DOHH2 (cell line): ENCODE results near the gene PGM2.
A peak's percentile ranks its signal among the peaks of the same experiment; 100 is the strongest.

ENCODE experiments used
- H3F3A ChIP-seq: fragments of 200-600 bp; sonication (generic), shearing (Covaris generic); 2 replicates; pipeline ENCODE4 v1.6.0; 2016; ENCODE audit warnings: antibody characterized with exemption, mild to moderate bottlenecking; ENCODE audit not compliant: control insufficient read depth, insufficient read depth
- H3K27ac ChIP-seq: fragments of 200-600 bp; sonication (generic); 2 replicates; pipeline ENCODE4 v1.5.1; 2014; ENCODE audit warnings: low read depth, mild to moderate bottlenecking, low read length, moderate library complexity
- H3K27me3 ChIP-seq: fragments of 200-600 bp; sonication (generic); 2 replicates; pipeline ENCODE4 v1.6.1; 2014; ENCODE audit warnings: mild to moderate bottlenecking, low read length, mixed read lengths; ENCODE audit not compliant: control insufficient read depth
- H3K36me3 ChIP-seq: fragments of 200-600 bp; sonication (generic); 2 replicates; pipeline ENCODE4 v1.6.1; 2014; ENCODE audit warnings: mild to moderate bottlenecking, low read length, moderate library complexity, mixed read lengths; ENCODE audit not compliant: control insufficient read depth
- H3K4me1 ChIP-seq: fragments of 200-600 bp; sonication (generic); 2 replicates; pipeline ENCODE4 v1.6.1; 2014; ENCODE audit warnings: mild to moderate bottlenecking, low read length, mixed read lengths; ENCODE audit not compliant: control insufficient read depth
- H3K4me2 ChIP-seq: fragments of 200-600 bp; sonication (generic); 2 replicates; pipeline ENCODE4 v1.6.0; 2014; ENCODE audit warnings: mild to moderate bottlenecking, low read length, moderate library complexity
- H3K4me3 ChIP-seq: fragments of 200-600 bp; sonication (generic); 2 replicates; pipeline ENCODE4 v1.5.1; 2014; ENCODE audit warnings: mild to moderate bottlenecking, low read length, mixed read lengths
- H3K79me2 ChIP-seq: fragments of 200-600 bp; sonication (generic); 2 replicates; pipeline ENCODE4 v1.6.1; 2014; ENCODE audit warnings: mild to moderate bottlenecking, low read length, mixed read lengths; ENCODE audit not compliant: control insufficient read depth
- H3K9me2 ChIP-seq: fragments of 200-600 bp; sonication (generic); replicated peaks from 2 replicates; pipeline ENCODE4 v1.6.1; 2014; ENCODE audit warnings: mild to moderate bottlenecking, low read length, mixed read lengths; ENCODE audit not compliant: control insufficient read depth
- H3K9me3 ChIP-seq: fragments of 200-600 bp; sonication (generic); 2 replicates; pipeline ENCODE4 v1.6.1; 2014; ENCODE audit warnings: antibody characterized with exemption, low read length, mixed read lengths; ENCODE audit not compliant: control insufficient read depth, insufficient read depth
- H4K20me1 ChIP-seq: fragments of 200-600 bp; sonication (generic); 2 replicates; pipeline ENCODE4 v1.6.0; 2014; ENCODE audit warnings: low read depth, mild to moderate bottlenecking, antibody characterized with exemption, low read length, moderate library complexity; ENCODE audit not compliant: control insufficient read depth, insufficient read depth
- EZH2phosphoT487 ChIP-seq: fragments of 200-600 bp; sonication (generic); IDR thresholded peaks from 2 replicates; pipeline ENCODE4 v1.6.1; 2017; ENCODE audit warnings: borderline replicate concordance, mild to moderate bottlenecking, antibody characterized with exemption, low read length, moderate library complexity, mixed read lengths
- TF ChIP-seq, protein P1 (sequence below): fragments of 200-600 bp; sonication (generic); IDR thresholded peaks from one replicate; pipeline ENCODE4 v1.5.1; 2014; ENCODE audit warnings: antibody characterized with exemption, mild to moderate bottlenecking, low read depth, low read length; ENCODE audit not compliant: poor library complexity, severe bottlenecking

PGM2 gene

DNA sequence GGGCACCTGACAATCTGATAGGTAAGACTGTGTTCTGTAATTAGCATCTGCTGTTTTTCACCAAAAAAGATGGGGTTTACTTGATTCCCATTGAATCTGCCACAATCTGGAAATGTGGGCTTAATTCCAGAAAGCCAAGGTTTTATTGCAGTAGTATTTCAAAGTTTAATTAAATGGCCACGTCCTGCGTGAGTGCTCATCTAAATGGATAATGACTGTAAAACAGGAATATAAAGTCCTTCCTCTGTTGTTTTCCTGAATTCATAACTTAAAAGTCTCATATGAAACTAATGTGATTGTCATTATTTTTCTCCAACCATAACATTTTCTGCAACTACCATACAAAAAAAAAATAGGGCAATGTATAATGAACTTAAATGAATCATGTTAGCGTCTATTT is 2.4 kb downstream of the PGM2 start:
- Histone ChIP-seq H3K27me3 (no peaks in the 10 kb centered on the region), H3K4me3 (no peak overlapping the region), H4K20me1 (no peaks in the 10 kb centered on the region), H3K9me2 (no peaks in the 10 kb centered on the region), H3F3A (no peaks in the 10 kb centered on the region), H3K36me3 (peaks cover 53% of the 10 kb centered on the region), H3K9me3 (no peaks in the 10 kb centered on the region), H3K27ac (no peak overlapping the region), H3K4me2 (peak overlapping the region; percentile 87), H3K4me1 (peaks cover 20% of the 10 kb centered on the region), H3K79me2 (peaks cover 29% of the 10 kb centered on the region)
- TF ChIP-seq, protein P1, sequence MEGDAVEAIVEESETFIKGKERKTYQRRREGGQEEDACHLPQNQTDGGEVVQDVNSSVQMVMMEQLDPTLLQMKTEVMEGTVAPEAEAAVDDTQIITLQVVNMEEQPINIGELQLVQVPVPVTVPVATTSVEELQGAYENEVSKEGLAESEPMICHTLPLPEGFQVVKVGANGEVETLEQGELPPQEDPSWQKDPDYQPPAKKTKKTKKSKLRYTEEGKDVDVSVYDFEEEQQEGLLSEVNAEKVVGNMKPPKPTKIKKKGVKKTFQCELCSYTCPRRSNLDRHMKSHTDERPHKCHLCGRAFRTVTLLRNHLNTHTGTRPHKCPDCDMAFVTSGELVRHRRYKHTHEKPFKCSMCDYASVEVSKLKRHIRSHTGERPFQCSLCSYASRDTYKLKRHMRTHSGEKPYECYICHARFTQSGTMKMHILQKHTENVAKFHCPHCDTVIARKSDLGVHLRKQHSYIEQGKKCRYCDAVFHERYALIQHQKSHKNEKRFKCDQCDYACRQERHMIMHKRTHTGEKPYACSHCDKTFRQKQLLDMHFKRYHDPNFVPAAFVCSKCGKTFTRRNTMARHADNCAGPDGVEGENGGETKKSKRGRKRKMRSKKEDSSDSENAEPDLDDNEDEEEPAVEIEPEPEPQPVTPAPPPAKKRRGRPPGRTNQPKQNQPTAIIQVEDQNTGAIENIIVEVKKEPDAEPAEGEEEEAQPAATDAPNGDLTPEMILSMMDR: no peak
- no peak for TF ChIP-seq EZH2phosphoT487

- H3K4me3 ChIP-seq: no peak overlapping the region
- TF ChIP-seq, protein P1: no peak
- no peak for TF ChIP-seq EZH2phosphoT487
- no peaks in the 10 kb centered on the region for H4K20me1 ChIP-seq
- H3K79me2 ChIP-seq: peaks cover 29% of the 10 kb centered on the region
- H3K4me2 ChIP-seq: no peak overlapping the region
- no peaks in the 10 kb centered on the region for H3F3A ChIP-seq
- no peaks in the 10 kb centered on the region for H3K9me3 ChIP-seq
- peaks cover 15% of the 10 kb centered on the region for H3K4me1 ChIP-seq
- H3K36me3 ChIP-seq: peaks cover 67% of the 10 kb centered on the region
- no peaks in the 10 kb centered on the region for H3K27me3 ChIP-seq
- no peaks in the 10 kb centered on the region for H3K9me2 ChIP-seq
- no peak overlapping the region for H3K27ac ChIP-seq
Observed at GRCh38 chr4:37830640-37831039, 4.2 kb downstream of the PGM2 start.

DNA sequence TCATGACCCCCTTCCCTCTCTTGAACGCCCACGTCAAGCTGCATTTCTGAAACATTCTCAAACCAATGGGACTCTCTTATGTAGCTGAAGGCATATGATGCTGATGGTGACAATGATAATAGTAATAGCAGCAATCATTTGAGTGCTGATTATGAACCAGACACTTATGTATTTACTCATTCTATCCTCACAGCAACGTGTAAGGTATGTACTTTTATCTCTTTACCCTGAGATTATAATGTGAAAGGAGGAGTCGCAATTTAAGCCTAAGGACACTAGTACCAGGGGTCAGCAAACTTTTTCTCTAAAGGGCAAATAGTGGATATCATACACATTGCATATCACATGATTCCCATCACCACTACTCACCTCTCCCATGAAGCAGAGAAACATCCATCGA is 8.5 kb downstream of the PGM2 start:
- H3K9me2 ChIP-seq: no peaks in the 10 kb centered on the region
- H3K79me2 ChIP-seq: no peaks in the 10 kb centered on the region
- peaks cover 83% of the 10 kb centered on the region for H3K36me3 ChIP-seq
- H4K20me1 ChIP-seq: no peaks in the 10 kb centered on the region
- H3K4me2 ChIP-seq: no peak overlapping the region
- H3K27ac ChIP-seq: no peak overlapping the region
- no peak overlapping the region for H3K4me3 ChIP-seq
- H3F3A ChIP-seq: no peaks in the 10 kb centered on the region
- H3K27me3 ChIP-seq: no peaks in the 10 kb centered on the region
- peaks cover 10% of the 10 kb centered on the region for H3K4me1 ChIP-seq
- TF ChIP-seq, protein P1: no peak
- no peak for TF ChIP-seq EZH2phosphoT487
- H3K9me3 ChIP-seq: no peaks in the 10 kb centered on the region

DNA sequence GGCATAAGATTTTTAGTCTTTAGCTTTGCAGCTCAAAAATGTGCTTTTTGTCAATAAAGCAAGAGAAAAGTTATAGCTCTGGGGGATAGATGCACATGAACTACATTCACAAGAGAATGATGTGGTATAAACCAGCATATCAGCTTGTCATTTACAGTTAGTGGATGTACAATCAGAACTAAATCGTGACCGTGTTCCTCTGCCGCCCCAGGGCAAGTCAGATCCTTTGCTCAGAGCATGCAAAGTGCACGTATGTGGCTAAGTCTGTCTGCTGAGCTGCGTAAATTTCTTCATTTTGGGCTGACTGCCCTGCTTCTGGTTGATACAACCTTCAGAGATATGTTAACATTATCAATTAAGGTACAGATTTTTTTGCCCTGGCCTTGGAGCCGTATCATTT is 9.3 kb downstream of the PGM2 start:
- Histone ChIP-seq H3K36me3 (peaks cover 79% of the 10 kb centered on the region), H3K4me2 (no peak overlapping the region), H3K79me2 (no peaks in the 10 kb centered on the region), H3F3A (no peaks in the 10 kb centered on the region), H3K4me3 (no peak overlapping the region), H4K20me1 (no peaks in the 10 kb centered on the region), H3K4me1 (peaks cover 10% of the 10 kb centered on the region), H3K27ac (no peak overlapping the region), H3K9me3 (no peaks in the 10 kb centered on the region), H3K27me3 (no peaks in the 10 kb centered on the region), H3K9me2 (no peaks in the 10 kb centered on the region)
- TF ChIP-seq EZH2phosphoT487: no peak
